Measurements from ENCODE around the gene C20orf202. TPM values are rescaled to one million over a fixed set of nuclear protein-coding genes. Genes with fewer than 3 reads are reported as not detected.

C20orf202 gene
- total RNA-seq, 1 experiment from 2014 or later: not detected

DNA sequence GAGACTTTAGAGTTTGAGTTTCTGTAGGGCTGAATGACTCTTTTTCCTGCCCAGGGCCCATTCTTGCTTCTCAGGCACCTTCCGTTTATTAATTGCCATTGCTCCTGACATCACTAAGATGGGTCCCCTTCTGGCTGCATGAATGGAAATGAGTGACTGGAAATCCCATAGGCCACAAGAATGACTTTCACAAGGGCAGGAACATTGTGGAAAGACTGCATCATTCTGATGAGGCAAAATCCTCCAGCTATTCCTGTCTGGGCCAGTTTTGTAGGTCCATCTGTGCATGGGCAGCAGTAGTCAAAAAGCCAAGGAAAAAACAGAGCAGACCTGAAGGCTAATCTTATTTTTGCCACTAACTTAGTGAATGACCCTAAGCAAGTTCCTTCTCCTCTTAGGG lies 37.7 kb upstream of the C20orf202 start:
- Histone ChIP-seq H3K27me3 (ENCODE audit: insufficient read depth, low read length) (no peaks in the 10 kb centered on the region), H3K9me2 (ENCODE audit: insufficient read depth) (no peaks in the 10 kb centered on the region), H3K9me3 (ENCODE audit: control insufficient read depth in 1 of 2, insufficient read depth in 1 of 2, low read depth in 1 of 2, low read length in 2 of 2) (no peaks in the 10 kb centered on the region), H3K9ac (ENCODE audit: low read length) (no peak overlapping the region), H3K27ac (ENCODE audit: low read depth, low read length) (no peak overlapping the region), H3K4me1 (ENCODE audit: control insufficient read depth in 1 of 2, insufficient read depth in 2 of 2, low read length in 2 of 2) (no peaks in the 10 kb centered on the region), H3K79me2 (ENCODE audit: insufficient read depth, low read length) (no peaks in the 10 kb centered on the region; the same call in 1 of the 2 replicates), H3K36me3 (ENCODE audit: control insufficient read depth in 1 of 2, insufficient read depth in 2 of 2, low read length in 2 of 2) (peaks cover 32 to 59% of the 10 kb centered on the region in 2 experiments), H3K4me2 (ENCODE audit: low read length) (no peak overlapping the region), H3K4me3 (replicated peaks in 1 of 2; ENCODE audit: low read depth in 1 of 2, low read length in 2 of 2) (no peak overlapping the region), H4K20me1 (ENCODE audit: insufficient read depth) (no peaks in the 10 kb centered on the region), H2AFZ (ENCODE audit: low read depth, low read length, poor library complexity, severe bottlenecking) (no peak overlapping the region)
- POLR2A ChIA-PET: no interaction called here
- TF ChIP-seq YY1 (IDR thresholded peaks at IDR 0.05; ENCODE audit: extremely low read depth, insufficient replicate concordance, low read depth, low read length): no peak
- TF ChIP-seq RAD21 (IDR thresholded peaks at IDR 0.05; ENCODE audit: low read depth): no peak
- TF ChIP-seq, protein P1, sequence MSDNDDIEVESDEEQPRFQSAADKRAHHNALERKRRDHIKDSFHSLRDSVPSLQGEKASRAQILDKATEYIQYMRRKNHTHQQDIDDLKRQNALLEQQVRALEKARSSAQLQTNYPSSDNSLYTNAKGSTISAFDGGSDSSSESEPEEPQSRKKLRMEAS (IDR thresholded peaks at IDR 0.05): no peak
- no peak for TF ChIP-seq EGR1 (IDR thresholded peaks at IDR 0.05; ENCODE audit: low read depth)
- TF ChIP-seq CTCF (IDR thresholded peaks at IDR 0.05 in 2 of 3, conservative IDR thresholded peaks at IDR 0.05 in 1 of 3; ENCODE audit: borderline replicate concordance in 1 of 3, insufficient read depth in 1 of 3, low read depth in 2 of 3, low read length in 2 of 3): no peak
- TF ChIP-seq TCF7L2 (IDR thresholded peaks at IDR 0.05; ENCODE audit: borderline replicate concordance, extremely low read depth, insufficient read depth, insufficient read length): no peak
- no peak for TF ChIP-seq POLR2A (IDR thresholded peaks at IDR 0.05; ENCODE audit: borderline replicate concordance, extremely low read depth, insufficient read depth, insufficient read length)
- intact Hi-C loops (cut with micrococcal nuclease): no loop called here
- no TSS peak for BruUV-seq (replicated peaks)
- CTCF ChIA-PET: no interaction called here
- no peak for ATAC-seq
- RAD21 ChIA-PET (ENCODE audit: low non-redundant PET in 1 of 2, low total read pairs in 2 of 2, uncharacterized antibody in 2 of 2, unreplicated experiment in 2 of 2): no interaction called here
- no peak for DNase-seq (ENCODE audit: low read depth, low spot score)

GRCh38 chr20:1165941-1166340 lies 37.3 kb upstream of the C20orf202 start:
- Histone ChIP-seq H3K4me3 (replicated peaks in 1 of 2; ENCODE audit: low read depth in 1 of 2, low read length in 2 of 2) (no peak overlapping the region), H3K27me3 (ENCODE audit: insufficient read depth, low read length) (no peaks in the 10 kb centered on the region), H3K4me2 (ENCODE audit: low read length) (no peak overlapping the region), H3K27ac (ENCODE audit: low read depth, low read length) (no peak overlapping the region), H3K9me2 (ENCODE audit: insufficient read depth) (no peaks in the 10 kb centered on the region), H3K9me3 (ENCODE audit: control insufficient read depth in 1 of 2, insufficient read depth in 1 of 2, low read depth in 1 of 2, low read length in 2 of 2) (no peaks in the 10 kb centered on the region), H3K9ac (ENCODE audit: low read length) (no peak overlapping the region), H3K36me3 (ENCODE audit: control insufficient read depth in 1 of 2, insufficient read depth in 2 of 2, low read length in 2 of 2) (peaks cover 32 to 61% of the 10 kb centered on the region in 2 experiments), H4K20me1 (ENCODE audit: insufficient read depth) (no peaks in the 10 kb centered on the region), H3K79me2 (ENCODE audit: insufficient read depth, low read length) (no peaks in the 10 kb centered on the region), H2AFZ (ENCODE audit: low read depth, low read length, poor library complexity, severe bottlenecking) (no peak overlapping the region), H3K4me1 (ENCODE audit: control insufficient read depth in 1 of 2, insufficient read depth in 2 of 2, low read length in 2 of 2) (no peaks in the 10 kb centered on the region)
- DNase-seq (ENCODE audit: low read depth, low spot score) (no peak), ATAC-seq (no peak)
- no peak for TF ChIP-seq FOSL1 (IDR thresholded peaks at IDR 0.05; ENCODE audit: low read depth)
- no peak for TF ChIP-seq REST (IDR thresholded peaks at IDR 0.05; ENCODE audit: low read depth)
- TF ChIP-seq SP1 (IDR thresholded peaks at IDR 0.05; ENCODE audit: low read depth): no peak
- TF ChIP-seq, protein P1 (IDR thresholded peaks at IDR 0.05): no peak
- no peak for TF ChIP-seq YY1 (IDR thresholded peaks at IDR 0.05; ENCODE audit: extremely low read depth, insufficient replicate concordance, low read depth, low read length)
- no peak for TF ChIP-seq SIN3A (IDR thresholded peaks at IDR 0.05; ENCODE audit: low read depth)
- RAD21 ChIA-PET (ENCODE audit: low non-redundant PET in 1 of 2, low total read pairs in 2 of 2, uncharacterized antibody in 2 of 2, unreplicated experiment in 2 of 2): no interaction called here
- POLR2A ChIA-PET: no interaction called here
- intact Hi-C loops (cut with micrococcal nuclease): no loop called here
- CTCF ChIA-PET: no interaction called here
- BruUV-seq (replicated peaks): no TSS peak

Data from HCT116 (cell line).